Naive thymus-derived CD8-positive, alpha-beta T cell (primary cell): ENCODE results near the gene ZDHHC14. TPM values are rescaled to one million over a fixed set of nuclear protein-coding genes. Genes with fewer than 3 reads are reported as not detected.

Experiments used
- ATAC-seq, 2 donors: fragments of 150-1000 bp; cut with Tn5 transposase in 1 of 2; sonication (Bioruptor Pico), chemical (Tn5 transposase) in 1 of 2; 1 replicate in 1 of 2; 2 replicates in 1 of 2; pipeline ENCODE4 v1.10.0; 2021; ENCODE audit warnings: mild to moderate bottlenecking in 2 of 2, moderate library complexity in 2 of 2
- POLR2A ChIA-PET: fragments of 350-600 bp; sonication (Branson Sonifier 250); formaldehyde crosslinking; loops from one replicate; lab custom pipeline; 2021; ENCODE audit warnings: antibody characterized with exemption; lab: Charles Lee
- DNase-seq, 10 donors: peaks; one replicate each; pipeline versions ENCODE4 v3.0.0 to v3.0.0-alpha.2; 2020 to 2022
- H3K27ac Mint-ChIP-seq, 10 donors: one replicate each; pipeline ENCODE4 v1.8.0; 2020 to 2022; ENCODE audit warnings: mild to moderate bottlenecking in 10 of 10, mixed read lengths in 10 of 10, moderate library complexity in 4 of 10, inconsistent platforms in 1 of 10
- H3K27me3 Mint-ChIP-seq, 5 donors: one replicate each; pipeline ENCODE4 v1.8.0; 2021 to 2022; ENCODE audit warnings: mixed read lengths in 5 of 5
- H3K36me3 Mint-ChIP-seq, 3 donors: one replicate each; pipeline ENCODE4 v1.8.0; 2020 to 2022; ENCODE audit warnings: mixed read lengths in 3 of 3, mild to moderate bottlenecking in 2 of 3, inconsistent platforms in 1 of 3
- H3K4me1 Mint-ChIP-seq, 4 donors: one replicate each; pipeline ENCODE4 v1.8.0; 2021 to 2022; ENCODE audit warnings: mixed read lengths in 4 of 4
- H3K4me3 Mint-ChIP-seq, 10 donors: one replicate each; pipeline ENCODE4 v1.8.0; 2020 to 2022; ENCODE audit warnings: mild to moderate bottlenecking in 10 of 10, mixed read lengths in 10 of 10, moderate library complexity in 6 of 10, inconsistent platforms in 1 of 10
- H3K9me3 Mint-ChIP-seq, 9 donors: one replicate each; pipeline ENCODE4 v1.8.0; 2020 to 2022; ENCODE audit warnings: mixed read lengths in 9 of 9, mild to moderate bottlenecking in 3 of 9, inconsistent platforms in 1 of 9, moderate library complexity in 1 of 9
- polyA plus RNA-seq, 3 donors: library from polyadenylated mRNA; unstranded; fragments of 300-500 nt; fragmentation: Illumina TruSeq; gene quantifications; one replicate each; pipeline ENCODE4 v1.2.3, GENCODE V29; 2021
- total RNA-seq, 8 experiments: library from RNA in 2 of 8; stranded (reverse) in 2 of 8; gene quantifications; one replicate each; pipeline ENCODE4 v1.2.3 and lab custom pipeline; 2021 to 2026

Gene ZDHHC14
- total and polyA plus RNA-seq, 5 experiments from 2014 or later, result 0.09 to 1.9 (median 1.4) TPM

GRCh38 chr6:157634546-157634945 is 253.6 kb downstream of the ZDHHC14 start:
- POLR2A ChIA-PET, result no interaction called here
- H3K4me3 Mint-ChIP-seq, result no peak overlapping the region
- H3K9me3 Mint-ChIP-seq, result no peaks in the 10 kb centered on the region
- H3K36me3 Mint-ChIP-seq, result no peaks in the 10 kb centered on the region
- peaks cover 1 to 5% (median 4%) of the 10 kb centered on the region in 4 donors for H3K4me1 Mint-ChIP-seq
- peaks cover 0 to 11% (median 0%) of the 10 kb centered on the region in 5 donors for H3K27me3 Mint-ChIP-seq
- DNase-seq, result no peak
- no peak for ATAC-seq
- H3K27ac Mint-ChIP-seq, result no peak overlapping the region

- no peak for DNase-seq
- Mint-ChIP-seq H3K4me1 (peaks cover 0 to 11% (median 5%) of the 10 kb centered on the region in 4 donors), H3K27me3 (peaks cover 0 to 11% (median 0%) of the 10 kb centered on the region in 5 donors), H3K36me3 (no peaks in the 10 kb centered on the region), H3K4me3 (no peak overlapping the region), H3K27ac (no peak overlapping the region), H3K9me3 (no peaks in the 10 kb centered on the region)
- no peak for ATAC-seq
- POLR2A ChIA-PET, result no interaction called here
These were observed 254.6 kb downstream of the ZDHHC14 start for GRCh38 chr6:157635388-157636244.

GRCh38 chr6:157637516-157637915 is 256.5 kb downstream of the ZDHHC14 start:
- ATAC-seq (no peak), DNase-seq (no peak)
- H3K9me3 Mint-ChIP-seq, result no peaks in the 10 kb centered on the region
- H3K27ac Mint-ChIP-seq, result no peak overlapping the region
- POLR2A ChIA-PET, result no interaction called here
- H3K4me1 Mint-ChIP-seq, result peaks cover 0 to 13% (median 5%) of the 10 kb centered on the region in 4 donors
- peaks cover 0 to 13% (median 0%) of the 10 kb centered on the region in 5 donors for H3K27me3 Mint-ChIP-seq
- H3K36me3 Mint-ChIP-seq, result no peaks in the 10 kb centered on the region
- no peak overlapping the region for H3K4me3 Mint-ChIP-seq

- Mint-ChIP-seq H3K4me3 (no peak overlapping the region), H3K4me1 (peaks cover 0 to 13% (median 5%) of the 10 kb centered on the region in 4 donors), H3K9me3 (no peaks in the 10 kb centered on the region), H3K27me3 (peaks cover 0 to 13% (median 0%) of the 10 kb centered on the region in 5 donors), H3K27ac (peak overlapping the region in 2 of 10 donors; percentile 63 to 71), H3K36me3 (no peaks in the 10 kb centered on the region)
- DNase-seq, result peak in 1 of 10 donors; percentile 36
- ATAC-seq, result no peak
- POLR2A ChIA-PET, result no interaction called here
These were observed 257.1 kb downstream of the ZDHHC14 start for GRCh38 chr6:157637941-157638662.

- H3K9me3 Mint-ChIP-seq, result no peaks in the 10 kb centered on the region
These were observed 257.8 kb downstream of the ZDHHC14 start for GRCh38 chr6:157638779-157639178.

GRCh38 chr6:157640746-157641451 is 259.9 kb downstream of the ZDHHC14 start:
- H3K9me3 Mint-ChIP-seq, result no peaks in the 10 kb centered on the region
- H3K36me3 Mint-ChIP-seq, result no peaks in the 10 kb centered on the region
- no peak overlapping the region for H3K4me3 Mint-ChIP-seq
- H3K27ac Mint-ChIP-seq, result peak overlapping the region in 1 of 10 donors; percentile 70
- DNase-seq (no peak), ATAC-seq (no peak)
- H3K4me1 Mint-ChIP-seq, result peaks cover 0 to 13% (median 6%) of the 10 kb centered on the region in 4 donors
- H3K27me3 Mint-ChIP-seq, result peaks cover 0 to 15% (median 2%) of the 10 kb centered on the region in 5 donors
- POLR2A ChIA-PET, result no interaction called here

More at GRCh38 chr6:157638779-157639178, 257.8 kb downstream of the ZDHHC14 start:
- POLR2A ChIA-PET, result no interaction called here
- DNase-seq, result no peak
- H3K27ac Mint-ChIP-seq, result peak overlapping the region in 1 of 10 donors; percentile 43
- H3K4me1 Mint-ChIP-seq, result peaks cover 0 to 13% (median 5%) of the 10 kb centered on the region in 4 donors
- H3K27me3 Mint-ChIP-seq, result peaks cover 0 to 15% (median 1%) of the 10 kb centered on the region in 5 donors
- H3K4me3 Mint-ChIP-seq, result no peak overlapping the region
- no peak for ATAC-seq
- H3K36me3 Mint-ChIP-seq, result no peaks in the 10 kb centered on the region

GRCh38 chr6:157641837-157642236 is 260.8 kb downstream of the ZDHHC14 start:
- H3K36me3 Mint-ChIP-seq, result no peaks in the 10 kb centered on the region
- H3K4me1 Mint-ChIP-seq, result peaks cover 0 to 15% (median 6%) of the 10 kb centered on the region in 4 donors
- H3K27ac Mint-ChIP-seq, result no peak overlapping the region
- no peak for ATAC-seq
- no peak for DNase-seq
- no peak overlapping the region for H3K4me3 Mint-ChIP-seq
- peaks cover 0 to 15% (median under 1%) of the 10 kb centered on the region in 5 donors for H3K27me3 Mint-ChIP-seq
- H3K9me3 Mint-ChIP-seq, result no peaks in the 10 kb centered on the region
- POLR2A ChIA-PET, result no interaction called here

GRCh38 chr6:157642736-157643135 is 261.7 kb downstream of the ZDHHC14 start:
- Mint-ChIP-seq H3K4me3 (no peak overlapping the region), H3K4me1 (peaks cover 5 to 20% (median 10%) of the 10 kb centered on the region in 4 donors), H3K27me3 (peaks cover 0 to 11% (median 0%) of the 10 kb centered on the region in 5 donors), H3K27ac (peak overlapping the region in 1 of 10 donors; percentile 17), H3K36me3 (no peaks in the 10 kb centered on the region), H3K9me3 (no peaks in the 10 kb centered on the region)
- DNase-seq (no peak), ATAC-seq (no peak)
- POLR2A ChIA-PET, result no interaction called here

- no peaks in the 10 kb centered on the region for H3K36me3 Mint-ChIP-seq
- H3K27ac Mint-ChIP-seq, result peak overlapping the region in 1 of 10 donors; percentile 58
- DNase-seq, result peak in 3 of 10 donors; percentile 3 to 19 (median 12)
These were observed 263.2 kb downstream of the ZDHHC14 start for GRCh38 chr6:157644043-157644810.

GRCh38 chr6:157645201-157645795 is 264.3 kb downstream of the ZDHHC14 start:
- peaks cover 0 to 7% (median 0%) of the 10 kb centered on the region in 5 donors for H3K27me3 Mint-ChIP-seq
- H3K27ac Mint-ChIP-seq, result peak overlapping the region in 1 of 10 donors; percentile 63
- H3K4me3 Mint-ChIP-seq, result no peak overlapping the region
- peaks cover 4 to 12% (median 9%) of the 10 kb centered on the region in 4 donors for H3K4me1 Mint-ChIP-seq
- DNase-seq (no peak), ATAC-seq (no peak)
- POLR2A ChIA-PET, result no interaction called here
- no peaks in the 10 kb centered on the region for H3K36me3 Mint-ChIP-seq
- no peaks in the 10 kb centered on the region for H3K9me3 Mint-ChIP-seq

More at GRCh38 chr6:157644043-157644810, 263.2 kb downstream of the ZDHHC14 start:
- Mint-ChIP-seq H3K4me1 (peaks cover 7 to 21% (median 13%) of the 10 kb centered on the region in 4 donors), H3K4me3 (no peak overlapping the region), H3K27me3 (peaks cover 0 to 7% (median 0%) of the 10 kb centered on the region in 5 donors), H3K9me3 (no peaks in the 10 kb centered on the region)
- POLR2A ChIA-PET, result no interaction called here
- peak; percentile 47 to 50 for ATAC-seq

- ATAC-seq, result no peak
- no peaks in the 10 kb centered on the region for H3K36me3 Mint-ChIP-seq
- no peaks in the 10 kb centered on the region for H3K9me3 Mint-ChIP-seq
- H3K27me3 Mint-ChIP-seq, result peaks cover 0 to 7% (median 0%) of the 10 kb centered on the region in 5 donors
- no peak overlapping the region for H3K4me3 Mint-ChIP-seq
- no peak for DNase-seq
- H3K27ac Mint-ChIP-seq, result peak overlapping the region in 1 of 10 donors; percentile 63
- peaks cover 4 to 10% (median 8%) of the 10 kb centered on the region in 4 donors for H3K4me1 Mint-ChIP-seq
- POLR2A ChIA-PET, result no interaction called here
These were observed 265.0 kb downstream of the ZDHHC14 start for GRCh38 chr6:157646012-157646411.
